HG02870 (cell line): ENCODE data around the gene ALAD.
"Not testable (repeated sequence)": the region's sequence is repeated elsewhere in the genome, so short reads cannot be mapped to it uniquely, and the experiment has no call there.

Experiments
- ATAC-seq: cut with Tn5 transposase; IDR thresholded peaks from one replicate; pipeline ENCODE4 v1.9.1; 2021; ENCODE audit warnings: mild to moderate bottlenecking, moderate library complexity; ENCODE audit not compliant: unreplicated experiment

ALAD gene

DNA sequence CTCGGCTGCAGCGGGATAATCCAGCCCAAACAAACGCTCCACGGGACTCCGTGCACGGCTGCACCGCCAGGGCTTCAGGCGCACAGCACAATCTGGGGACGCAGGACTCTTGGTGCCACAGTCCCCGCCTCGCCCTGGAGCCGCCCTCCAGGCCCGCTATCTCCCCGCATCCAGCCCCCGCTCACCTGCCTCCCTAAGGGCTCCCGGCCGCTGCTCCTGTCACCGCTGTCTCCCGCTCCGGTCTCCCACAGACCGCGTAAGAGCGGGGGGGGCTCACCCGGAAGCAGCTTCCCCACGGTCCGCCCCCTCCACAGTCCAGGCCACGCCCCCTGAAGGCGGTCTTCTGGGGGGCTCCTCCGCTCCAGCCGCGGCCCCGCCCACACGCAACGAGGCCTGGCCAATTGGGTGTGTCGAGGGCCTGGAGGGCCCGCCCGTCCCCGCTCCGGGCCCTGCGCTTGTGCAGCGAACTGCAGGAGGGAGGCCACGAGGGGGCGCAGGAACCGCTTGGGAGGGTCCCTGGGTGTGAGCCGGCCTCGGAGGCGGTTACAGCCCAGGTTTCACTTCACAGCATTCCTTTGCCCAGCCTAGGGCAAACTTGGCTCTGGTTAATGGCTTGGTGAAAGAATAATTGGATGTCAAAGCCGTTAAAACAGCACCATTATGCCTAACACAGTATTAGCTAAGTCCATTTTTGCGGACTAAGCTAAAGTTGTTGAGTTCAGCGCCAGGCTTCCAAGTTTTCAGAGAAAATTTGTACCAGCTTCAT lies at the start of gene ALAD:
Gene ALAD, minus strand, starts transcription at position 258 of the 766 bp plus-strand sequence. CDS start 7,725 bp downstream, outside the sequence.
- peak; percentile 98 for ATAC-seq

GRCh38 chr9:113449376-113449775 lies 48.3 kb upstream of the ALAD start:
- ATAC-seq, result no peak

DNA sequence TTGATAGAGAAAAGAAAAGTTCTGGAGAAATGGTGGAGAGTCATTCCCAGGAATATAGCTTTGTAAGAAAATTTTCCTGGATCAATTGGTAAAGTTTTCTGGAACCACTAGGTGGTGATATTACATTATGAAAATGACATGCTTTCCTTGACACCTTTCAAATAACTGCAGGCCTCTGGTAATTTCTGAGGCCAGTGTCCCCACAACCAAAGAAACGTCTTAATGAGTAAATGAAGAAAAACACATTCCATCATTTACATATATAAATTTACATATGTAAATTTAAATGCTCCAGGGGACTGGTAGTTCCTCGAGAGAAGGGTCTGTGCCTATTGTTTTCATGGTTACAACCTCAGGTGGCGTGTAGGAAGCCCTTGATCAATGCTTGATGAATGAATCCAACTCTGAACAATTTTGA lies 45.2 kb upstream of the ALAD start:
- no peak for ATAC-seq

GRCh38 chr9:113444736-113445135 lies 43.7 kb upstream of the ALAD start:
- ATAC-seq, result no peak

GRCh38 chr9:113437716-113438115 lies 36.6 kb upstream of the ALAD start:
- not testable (repeated sequence) for ATAC-seq

- no peak for ATAC-seq
These were observed 35.8 kb upstream of the ALAD start for GRCh38 chr9:113436728-113437515.

GRCh38 chr9:113431191-113431590 lies 30.1 kb upstream of the ALAD start:
- ATAC-seq, result no peak

- no peak for ATAC-seq
These were observed 27.1 kb upstream of the ALAD start for GRCh38 chr9:113428062-113428615.

DNA sequence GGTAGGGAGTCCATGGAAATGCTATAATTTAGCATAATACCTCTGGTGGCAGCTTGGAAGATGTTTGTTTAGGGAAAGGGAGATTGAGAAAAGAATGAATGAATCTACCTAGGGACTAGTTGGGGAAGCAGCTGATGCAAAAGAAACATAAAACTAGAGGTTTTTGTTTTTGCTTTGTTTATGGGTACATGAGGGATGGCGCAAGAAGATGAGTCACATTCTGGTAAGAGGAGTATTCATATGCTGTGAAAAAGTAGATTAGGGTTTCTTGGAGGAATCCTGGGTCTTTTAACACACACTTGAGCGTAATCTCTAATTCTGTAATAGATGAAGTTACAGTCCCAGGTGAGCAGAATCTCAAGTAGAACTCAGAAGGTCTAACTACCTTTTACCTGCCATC lies 26.5 kb upstream of the ALAD start:
- no peak for ATAC-seq

DNA sequence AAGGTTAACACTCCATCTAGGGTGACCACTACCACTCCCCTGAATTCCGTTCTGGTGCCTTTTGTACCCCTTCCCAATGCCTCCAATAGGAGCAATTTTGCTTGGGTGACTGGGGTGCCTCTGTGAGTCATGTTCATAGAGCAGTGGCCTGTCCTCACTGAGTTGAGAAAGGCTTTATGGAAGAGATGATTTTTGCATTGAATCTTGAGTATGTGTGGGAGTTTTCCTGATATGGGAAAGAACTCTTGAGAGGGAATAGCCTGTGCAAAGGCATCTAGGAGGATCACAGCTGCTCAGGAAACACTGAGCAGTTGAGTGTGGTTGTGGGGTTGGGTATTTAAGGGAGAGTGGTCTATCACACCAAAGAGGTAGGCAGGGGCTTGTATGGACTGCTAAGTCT lies 25.6 kb upstream of the ALAD start:
- ATAC-seq, result no peak

- ATAC-seq, result no peak
These were observed 24.0 kb upstream of the ALAD start for GRCh38 chr9:113425072-113425471.

DNA sequence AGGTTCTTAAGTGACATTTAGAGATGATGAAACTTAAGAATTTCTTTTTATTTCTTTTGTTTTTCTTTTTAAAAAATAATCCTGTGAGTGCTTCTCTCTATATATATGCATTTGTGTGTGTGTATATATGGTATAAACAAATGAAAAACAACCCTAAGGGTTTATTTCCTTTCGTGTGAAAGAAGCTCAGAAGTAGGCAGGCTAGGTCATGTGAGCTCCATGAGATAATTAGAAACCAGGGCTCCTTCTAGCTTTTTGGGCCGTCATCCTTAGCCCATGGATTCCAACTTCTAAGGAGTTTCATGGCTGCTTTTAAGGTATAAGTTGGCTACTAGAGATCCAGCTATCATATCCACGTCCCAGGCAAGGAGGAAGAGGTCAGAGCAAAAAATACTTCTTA lies 20.6 kb upstream of the ALAD start:
- ATAC-seq, result no peak

GRCh38 chr9:113417370-113417769 lies 16.3 kb upstream of the ALAD start:
- ATAC-seq, result no peak

- peak; percentile 97 for ATAC-seq
These were observed 15.2 kb upstream of the ALAD start for GRCh38 chr9:113416149-113416721.

GRCh38 chr9:113410207-113410864 lies 9.3 kb upstream of the ALAD start, which contains the start of the genes C9orf43 and POLE3:
C9orf43 (plus strand) TSS chr9:113410747; CDS start chr9:113413494, 2,747 bp downstream.
POLE3 (minus strand) TSS chr9:113410675; CDS start chr9:113410293, 382 bp downstream.
- peak; percentile 91 for ATAC-seq

GRCh38 chr9:113409883-113410206 lies 8.8 kb upstream of the ALAD start:
- ATAC-seq, result peak; percentile 3

- no peak for ATAC-seq
These were observed 8.4 kb upstream of the ALAD start for GRCh38 chr9:113409481-113409880.

DNA sequence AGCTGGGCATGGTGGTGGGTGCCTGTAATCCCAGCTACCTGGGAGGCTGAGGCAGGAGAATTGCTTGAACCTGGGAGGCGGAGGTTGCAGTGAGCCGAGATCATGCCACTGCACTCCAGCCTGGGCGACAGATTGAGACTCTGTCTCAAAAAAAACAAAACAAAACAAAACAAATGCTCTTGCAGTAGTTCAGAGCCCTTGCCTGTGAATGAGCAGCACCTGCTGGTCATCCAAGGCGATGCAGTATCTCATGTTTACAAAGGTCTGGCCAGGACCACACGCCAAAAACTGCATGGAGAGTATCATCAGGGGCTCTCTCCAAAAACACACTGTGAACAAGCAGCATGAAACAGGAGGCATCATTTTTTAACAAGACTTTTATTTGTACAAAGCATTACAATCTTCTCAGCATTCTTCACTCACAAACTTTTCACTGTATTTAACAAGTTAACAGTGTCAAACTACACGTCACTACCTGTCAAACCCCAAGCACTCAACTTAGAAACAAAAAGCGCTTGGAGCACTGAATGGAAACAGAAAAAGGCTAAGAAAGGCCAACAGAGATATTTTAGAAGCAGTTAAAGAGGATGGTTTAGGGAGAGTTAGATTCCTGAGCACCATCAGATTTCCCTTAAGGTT lies 5.9 kb upstream of the ALAD start:
- peak; percentile 24 for ATAC-seq

DNA sequence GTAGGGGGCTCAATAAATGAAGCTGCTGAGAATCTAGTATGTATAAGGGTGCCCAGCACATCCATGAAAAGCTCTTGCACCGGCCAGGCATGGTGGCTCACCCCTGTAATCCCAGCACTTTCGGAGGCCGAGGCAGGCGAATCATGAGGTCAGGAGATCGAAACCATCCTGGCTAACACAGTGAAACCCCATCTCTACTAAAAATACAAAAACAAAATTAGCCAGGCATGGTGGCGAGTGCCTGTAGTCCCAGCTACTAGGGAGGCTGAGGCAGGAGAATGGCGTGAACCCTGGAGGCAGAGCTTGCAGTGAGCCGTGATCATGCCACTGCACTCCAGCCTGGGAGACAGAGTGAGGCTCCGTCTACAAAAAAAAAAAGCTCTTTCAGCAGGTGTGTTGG lies 5.3 kb upstream of the ALAD start:
- not testable (repeated sequence) for ATAC-seq

GRCh38 chr9:113403646-113404045 lies 2.6 kb upstream of the ALAD start:
- no peak for ATAC-seq
